ENCODE results near the gene PAQR3. TPM values are rescaled to one million over a fixed set of nuclear protein-coding genes. Genes with fewer than 3 reads are reported as not detected.

PAQR3 gene
- 6.4 and 7.1 TPM in 2 replicates for total RNA-seq

GRCh38 chr4:78938868-78939666 is at the start of gene PAQR3:
PAQR3 (minus strand) TSS chr4:78939438; CDS start chr4:78939224, 214 bp downstream.

Other genes with a start within 250 kb of the PAQR3 start
- gene BMP2K, start 163.1 kb downstream of the PAQR3 start, total RNA-seq, result 13.2 and 27.1 TPM in 2 replicates